Medulla oblongata (tissue), 1 donor: ENCODE data around the gene TGFBI.

ENCODE experiments used
- DNase-seq: peaks from one replicate; pipeline ENCODE4 v3.0.0-alpha.2; 2015; ENCODE audit errors: extremely low spot score

The TGFBI gene

GRCh38 chr5:136028782-136029742 lies at the start of gene TGFBI:
TGFBI (plus strand) TSS chr5:136028988; CDS start chr5:136029056, 68 bp downstream.
- DNase-seq, result peak; percentile 30

GRCh38 chr5:135978993-135979392 lies 49.8 kb upstream of the TGFBI start:
- DNase-seq, result no peak

- no peak for DNase-seq
Observed at GRCh38 chr5:135979510-135979909, 49.3 kb upstream of the TGFBI start.

- DNase-seq, result no peak
Observed at GRCh38 chr5:135980620-135981019, 48.2 kb upstream of the TGFBI start.

GRCh38 chr5:135985951-135986350 lies 42.8 kb upstream of the TGFBI start:
- no peak for DNase-seq

- DNase-seq, result no peak
Observed at GRCh38 chr5:135986401-135986800, 42.4 kb upstream of the TGFBI start.

GRCh38 chr5:135986891-135987401 lies 41.8 kb upstream of the TGFBI start:
- DNase-seq, result no peak

GRCh38 chr5:135988546-135988945 lies 40.2 kb upstream of the TGFBI start:
- no peak for DNase-seq

- DNase-seq, result no peak
Observed at GRCh38 chr5:135989686-135990085, 39.1 kb upstream of the TGFBI start.

GRCh38 chr5:135990528-135991255 lies 38.1 kb upstream of the TGFBI start:
- DNase-seq, result no peak

GRCh38 chr5:135991429-135991828 lies 37.4 kb upstream of the TGFBI start:
- no peak for DNase-seq

- DNase-seq, result no peak
Observed at GRCh38 chr5:135993335-135993879, 35.4 kb upstream of the TGFBI start.

GRCh38 chr5:135993880-135994636 lies 34.7 kb upstream of the TGFBI start:
- no peak for DNase-seq

GRCh38 chr5:135995976-135996375 lies 32.8 kb upstream of the TGFBI start:
- DNase-seq, result no peak

GRCh38 chr5:135996611-135997010 lies 32.2 kb upstream of the TGFBI start:
- no peak for DNase-seq

GRCh38 chr5:135997673-135998335 lies 31.0 kb upstream of the TGFBI start:
- DNase-seq, result no peak

- DNase-seq, result no peak
Observed at GRCh38 chr5:135998889-135999288, 29.9 kb upstream of the TGFBI start.

- peak; percentile 57 for DNase-seq
Observed at GRCh38 chr5:135999406-136000139, 29.2 kb upstream of the TGFBI start.

GRCh38 chr5:136000147-136000546 lies 28.6 kb upstream of the TGFBI start:
- DNase-seq, result no peak

- no peak for DNase-seq
Observed at GRCh38 chr5:136000932-136001331, 27.9 kb upstream of the TGFBI start.
